HepG2 (cell line): ENCODE measurements around the gene RUNX2. TPM values are rescaled to one million over a fixed set of nuclear protein-coding genes. Genes with fewer than 3 reads are reported as not detected.

Experiments
- HNRNPLL ChIP-seq: fragments of 200-400 bp; formaldehyde crosslinking; IDR thresholded peaks from 2 replicates; pipeline ENCODE4 v1.6.1; 2017; ENCODE audit warnings: mild to moderate bottlenecking, low read depth, low read length; ENCODE audit not compliant: poor library complexity, severe bottlenecking
- RXRB ChIP-seq: IDR thresholded peaks from 2 replicates; pipeline ENCODE4 v1.6.1; 2016; ENCODE audit warnings: borderline replicate concordance, missing genetic modification reagents, missing compliant biosample characterization
- SNAI1 ChIP-seq: sonication (generic); formaldehyde crosslinking; IDR thresholded peaks from 2 replicates; pipeline ENCODE4 v1.5.0; 2020; ENCODE audit warnings: mild to moderate bottlenecking, missing genetic modification reagents, borderline replicate concordance
- TEAD2 ChIP-seq: sonication (generic); formaldehyde crosslinking; IDR thresholded peaks from 2 replicates; pipeline ENCODE4 v1.9.0; 2021; ENCODE audit warnings: missing genetic modification reagents
- ZNF34 ChIP-seq: sonication (generic); formaldehyde crosslinking; IDR thresholded peaks from 2 replicates; pipeline ENCODE4 v1.4.0; 2020; ENCODE audit warnings: mild to moderate bottlenecking, missing genetic modification reagents, borderline replicate concordance
- ZNF543 ChIP-seq: sonication (generic); formaldehyde crosslinking; IDR thresholded peaks from 2 replicates; pipeline ENCODE4 v1.4.0; 2020; ENCODE audit warnings: mild to moderate bottlenecking, missing genetic modification reagents
- ZNF674 ChIP-seq: sonication (generic); formaldehyde crosslinking; IDR thresholded peaks from 2 replicates; pipeline ENCODE4 v1.5.0; 2020; ENCODE audit warnings: low read depth, mild to moderate bottlenecking, missing genetic modification reagents
- ZNF678 ChIP-seq: sonication (generic); formaldehyde crosslinking; IDR thresholded peaks from 2 replicates; pipeline ENCODE4 v1.4.0; 2020; ENCODE audit warnings: mild to moderate bottlenecking, missing genetic modification reagents
- ZNF724P ChIP-seq: sonication (generic); formaldehyde crosslinking; IDR thresholded peaks from 2 replicates; pipeline ENCODE4 v1.8.0; 2022; ENCODE audit warnings: missing genetic modification reagents, borderline replicate concordance
- ZNF781 ChIP-seq: sonication (generic); formaldehyde crosslinking; IDR thresholded peaks from 2 replicates; pipeline ENCODE4 v1.5.1; 2020; ENCODE audit warnings: borderline replicate concordance, mild to moderate bottlenecking, missing genetic modification reagents; ENCODE audit errors: not compliant biosample characterization
- ZNF883 ChIP-seq: sonication (generic); formaldehyde crosslinking; IDR thresholded peaks from 2 replicates; pipeline ENCODE4 v1.5.1; 2020; ENCODE audit warnings: mild to moderate bottlenecking, missing genetic modification reagents; ENCODE audit errors: not compliant biosample characterization
- polyA plus RNA-seq, 8 experiments: library from polyadenylated mRNA; depleted of rRNA in 3 of 8; stranded (reverse) in 7 of 8; unstranded in 1 of 8; fragments of >200 nt; fragmentation: Illumina TruSeq in 4 of 8; extraction: Trizol in 4 of 8; gene quantifications; 2 replicates each; pipeline versions ENCODE4 v1.2.1 to v1.2.3, GENCODE V29; 2011 to 2016; ENCODE audit warnings: low read depth in 4 of 8, missing spikeins in 1 of 8, mixed read lengths in 1 of 8; ENCODE audit not compliant: insufficient read depth in 1 of 8
- total RNA-seq, 5 experiments: library from RNA; depleted of rRNA; stranded (reverse); fragments of >200 nt; fragmentation: Illumina TruSeq; extraction: Trizol; gene quantifications; 2 replicates each; pipeline ENCODE4 v1.2.3, GENCODE V29; 2016; ENCODE audit warnings: low read depth in 1 of 5
- TF ChIP-seq, protein P1 (sequence below): IDR thresholded peaks from 2 replicates; pipeline ENCODE4 v1.6.1; 2016; ENCODE audit warnings: missing biosample characterization, missing genetic modification reagents, low read depth
- TF ChIP-seq, protein P2 (sequence below): IDR thresholded peaks from 2 replicates; pipeline ENCODE4 v1.6.1; 2018; ENCODE audit warnings: missing genetic modification reagents
- TF ChIP-seq, protein P3 (sequence below): sonication (generic); formaldehyde crosslinking; IDR thresholded peaks from 2 replicates; pipeline ENCODE4 v1.5.0; 2020; ENCODE audit warnings: mild to moderate bottlenecking, missing genetic modification reagents, borderline replicate concordance

The RUNX2 gene
- total and polyA plus RNA-seq, 2 of the 13 experiments (the other 11 are each of a cell fraction or from before 2014, with no cell fraction given) = not detected

DNA sequence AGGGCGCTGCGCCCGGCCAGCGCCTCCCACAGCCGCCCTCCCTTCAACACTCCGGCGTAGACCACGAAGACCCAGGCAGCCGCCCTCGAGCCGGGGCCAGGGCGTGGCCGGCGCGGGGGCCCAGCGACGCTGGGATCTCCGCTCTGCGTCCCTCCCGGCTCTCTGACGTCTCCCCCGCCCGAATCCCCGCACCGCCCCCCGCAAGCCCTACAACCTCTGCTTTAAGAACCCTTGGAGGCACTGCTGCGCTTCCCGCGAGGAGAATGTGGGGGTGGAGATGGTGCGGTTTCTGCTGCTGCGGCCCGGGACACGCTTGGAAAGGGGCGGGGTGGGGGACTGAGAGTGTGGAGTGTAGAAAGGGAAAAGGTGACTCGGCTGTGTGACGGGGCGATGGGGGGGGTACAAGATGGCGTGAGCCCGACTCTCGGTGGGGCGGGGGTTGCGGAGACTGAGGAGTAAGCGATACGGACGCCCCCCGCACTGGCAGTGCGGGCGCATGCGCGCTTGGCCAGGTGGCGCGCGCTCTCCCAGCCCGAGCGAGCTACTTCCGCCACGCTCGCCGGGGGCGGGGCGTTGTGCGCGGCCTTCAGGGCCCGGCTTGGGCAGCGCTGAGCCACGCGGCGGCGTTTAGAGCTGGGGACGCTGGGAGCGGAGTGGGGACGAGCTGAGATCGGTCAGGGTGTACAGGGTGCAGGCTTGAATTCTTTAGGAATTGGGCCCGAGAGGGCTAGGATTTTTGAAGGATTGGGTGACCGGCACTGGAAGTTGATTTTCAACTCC, 49.6 kb downstream of the RUNX2 start, which contains the start of gene SUPT3H (continued):
- peak; percentile 97 for TF ChIP-seq HNRNPLL
- 0 out of 2 replicates have a peak, but pooled peaks have one; percentile 37 for TF ChIP-seq RXRB
- no peak; the same call in 1 of the 2 replicates for TF ChIP-seq ZNF674 (CRISPR knock-in tag)
- peak; percentile 94 for TF ChIP-seq ZNF543 (CRISPR knock-in tag)
- peak; percentile 98 for TF ChIP-seq ZNF724P (CRISPR knock-in tag)
- TF ChIP-seq, protein P1, sequence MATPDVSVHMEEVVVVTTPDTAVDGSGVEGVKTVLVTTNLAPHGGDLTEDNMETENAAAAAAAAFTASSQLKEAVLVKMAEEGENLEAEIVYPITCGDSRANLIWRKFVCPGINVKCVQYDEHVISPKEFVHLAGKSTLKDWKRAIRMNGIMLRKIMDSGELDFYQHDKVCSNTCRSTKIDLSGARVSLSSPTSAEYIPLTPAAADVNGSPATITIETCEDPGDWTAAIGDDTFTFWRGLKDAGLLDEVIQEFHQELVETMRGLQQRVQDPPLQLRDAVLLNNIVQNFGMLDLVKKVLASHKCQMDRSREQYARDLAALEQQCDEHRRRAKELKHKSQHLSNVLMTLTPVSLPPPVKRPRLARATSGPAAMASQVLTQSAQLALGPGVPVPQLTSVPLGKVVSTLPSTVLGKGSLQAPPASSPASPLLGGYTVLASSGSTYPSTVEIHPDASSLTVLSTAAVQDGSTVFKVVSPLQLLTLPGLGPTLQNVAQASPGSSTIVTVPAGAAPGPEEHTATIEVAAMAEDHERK = peak; percentile 76
- 0 out of 2 replicates have a peak, but pooled peaks have one; percentile 9 for TF ChIP-seq ZNF678 (CRISPR knock-in tag)
- TF ChIP-seq, protein P2, sequence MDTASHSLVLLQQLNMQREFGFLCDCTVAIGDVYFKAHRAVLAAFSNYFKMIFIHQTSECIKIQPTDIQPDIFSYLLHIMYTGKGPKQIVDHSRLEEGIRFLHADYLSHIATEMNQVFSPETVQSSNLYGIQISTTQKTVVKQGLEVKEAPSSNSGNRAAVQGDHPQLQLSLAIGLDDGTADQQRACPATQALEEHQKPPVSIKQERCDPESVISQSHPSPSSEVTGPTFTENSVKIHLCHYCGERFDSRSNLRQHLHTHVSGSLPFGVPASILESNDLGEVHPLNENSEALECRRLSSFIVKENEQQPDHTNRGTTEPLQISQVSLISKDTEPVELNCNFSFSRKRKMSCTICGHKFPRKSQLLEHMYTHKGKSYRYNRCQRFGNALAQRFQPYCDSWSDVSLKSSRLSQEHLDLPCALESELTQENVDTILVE (CRISPR knock-in tag) = peak; percentile 58; the same call in 1 of the 2 replicates
- peak; percentile 69 for TF ChIP-seq ZNF883 (CRISPR knock-in tag)
- no peak for TF ChIP-seq TEAD2 (CRISPR knock-in tag)
- peak; percentile 70; the same call in 1 of the 2 replicates for TF ChIP-seq SNAI1
- TF ChIP-seq ZNF34 (CRISPR knock-in tag) = 0 out of 2 replicates have a peak, but pooled peaks have one; percentile 27
- TF ChIP-seq, protein P3, sequence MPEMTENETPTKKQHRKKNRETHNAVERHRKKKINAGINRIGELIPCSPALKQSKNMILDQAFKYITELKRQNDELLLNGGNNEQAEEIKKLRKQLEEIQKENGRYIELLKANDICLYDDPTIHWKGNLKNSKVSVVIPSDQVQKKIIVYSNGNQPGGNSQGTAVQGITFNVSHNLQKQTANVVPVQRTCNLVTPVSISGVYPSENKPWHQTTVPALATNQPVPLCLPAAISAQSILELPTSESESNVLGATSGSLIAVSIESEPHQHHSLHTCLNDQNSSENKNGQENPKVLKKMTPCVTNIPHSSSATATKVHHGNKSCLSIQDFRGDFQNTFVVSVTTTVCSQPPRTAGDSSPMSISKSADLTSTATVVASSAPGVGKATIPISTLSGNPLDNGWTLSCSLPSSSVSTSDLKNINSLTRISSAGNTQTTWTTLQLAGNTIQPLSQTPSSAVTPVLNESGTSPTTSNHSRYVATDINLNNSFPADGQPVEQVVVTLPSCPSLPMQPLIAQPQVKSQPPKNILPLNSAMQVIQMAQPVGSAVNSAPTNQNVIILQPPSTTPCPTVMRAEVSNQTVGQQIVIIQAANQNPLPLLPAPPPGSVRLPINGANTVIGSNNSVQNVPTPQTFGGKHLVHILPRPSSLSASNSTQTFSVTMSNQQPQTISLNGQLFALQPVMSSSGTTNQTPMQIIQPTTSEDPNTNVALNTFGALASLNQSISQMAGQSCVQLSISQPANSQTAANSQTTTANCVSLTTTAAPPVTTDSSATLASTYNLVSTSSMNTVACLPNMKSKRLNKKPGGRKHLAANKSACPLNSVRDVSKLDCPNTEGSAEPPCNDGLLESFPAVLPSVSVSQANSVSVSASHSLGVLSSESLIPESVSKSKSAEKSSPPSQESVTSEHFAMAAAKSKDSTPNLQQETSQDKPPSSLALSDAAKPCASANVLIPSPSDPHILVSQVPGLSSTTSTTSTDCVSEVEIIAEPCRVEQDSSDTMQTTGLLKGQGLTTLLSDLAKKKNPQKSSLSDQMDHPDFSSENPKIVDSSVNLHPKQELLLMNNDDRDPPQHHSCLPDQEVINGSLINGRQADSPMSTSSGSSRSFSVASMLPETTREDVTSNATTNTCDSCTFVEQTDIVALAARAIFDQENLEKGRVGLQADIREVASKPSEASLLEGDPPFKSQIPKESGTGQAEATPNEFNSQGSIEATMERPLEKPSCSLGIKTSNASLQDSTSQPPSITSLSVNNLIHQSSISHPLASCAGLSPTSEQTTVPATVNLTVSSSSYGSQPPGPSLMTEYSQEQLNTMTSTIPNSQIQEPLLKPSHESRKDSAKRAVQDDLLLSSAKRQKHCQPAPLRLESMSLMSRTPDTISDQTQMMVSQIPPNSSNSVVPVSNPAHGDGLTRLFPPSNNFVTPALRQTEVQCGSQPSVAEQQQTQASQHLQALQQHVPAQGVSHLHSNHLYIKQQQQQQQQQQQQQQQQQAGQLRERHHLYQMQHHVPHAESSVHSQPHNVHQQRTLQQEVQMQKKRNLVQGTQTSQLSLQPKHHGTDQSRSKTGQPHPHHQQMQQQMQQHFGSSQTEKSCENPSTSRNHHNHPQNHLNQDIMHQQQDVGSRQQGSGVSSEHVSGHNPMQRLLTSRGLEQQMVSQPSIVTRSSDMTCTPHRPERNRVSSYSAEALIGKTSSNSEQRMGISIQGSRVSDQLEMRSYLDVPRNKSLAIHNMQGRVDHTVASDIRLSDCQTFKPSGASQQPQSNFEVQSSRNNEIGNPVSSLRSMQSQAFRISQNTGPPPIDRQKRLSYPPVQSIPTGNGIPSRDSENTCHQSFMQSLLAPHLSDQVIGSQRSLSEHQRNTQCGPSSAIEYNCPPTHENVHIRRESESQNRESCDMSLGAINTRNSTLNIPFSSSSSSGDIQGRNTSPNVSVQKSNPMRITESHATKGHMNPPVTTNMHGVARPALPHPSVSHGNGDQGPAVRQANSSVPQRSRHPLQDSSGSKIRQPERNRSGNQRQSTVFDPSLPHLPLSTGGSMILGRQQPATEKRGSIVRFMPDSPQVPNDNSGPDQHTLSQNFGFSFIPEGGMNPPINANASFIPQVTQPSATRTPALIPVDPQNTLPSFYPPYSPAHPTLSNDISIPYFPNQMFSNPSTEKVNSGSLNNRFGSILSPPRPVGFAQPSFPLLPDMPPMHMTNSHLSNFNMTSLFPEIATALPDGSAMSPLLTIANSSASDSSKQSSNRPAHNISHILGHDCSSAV = no peak; the same call in 1 of the 2 replicates
- peak; percentile 97 for TF ChIP-seq ZNF781
